ENCODE measurements around the gene DOCK8. TPM values are rescaled to one million over a fixed set of nuclear protein-coding genes. Genes with fewer than 3 reads are reported as not detected.

DOCK8 gene
- total and polyA plus RNA-seq, 2 of the 13 experiments (the other 11 are each of a cell fraction or from before 2014, with no cell fraction given) = 0.28 to 0.38 TPM

- in situ Hi-C loops (cut with HindIII; ENCODE audit: extremely low pct_ligation_motif_present, low pct_unique_long_range_greater_than_20kb) = no loop called here
- no peak overlapping the region for H3K4me3 ChIP-seq (replicated peaks in 1 of 3; ENCODE audit: insufficient read depth in 1 of 3, low read depth in 2 of 3, low read length in 3 of 3)
- no peak overlapping the region for H2AFZ ChIP-seq (ENCODE audit: low read length)
- H3K9ac ChIP-seq (ENCODE audit: insufficient read depth, low read depth, low read length) = no peak overlapping the region
- no peaks in the 10 kb centered on the region for H4K20me1 ChIP-seq (ENCODE audit: insufficient read depth, low read length)
- ChIA-PET POLR2A (no interaction called here), CTCF (ENCODE audit: low intra/inter-chr PET ratio, low total read pairs) (no interaction called here)
- DNase-seq (ENCODE audit: low spot score) (no peak), FAIRE-seq (no peak), ATAC-seq (no peak)
- H3K36me3 ChIP-seq (replicated peaks in 1 of 2; ENCODE audit: control insufficient read depth in 1 of 2, insufficient read depth in 2 of 2, low read length in 2 of 2) = no peaks in the 10 kb centered on the region
- TF ChIP-seq SPEN (CRISPR knock-in tag; IDR thresholded peaks at IDR 0.05; ENCODE audit: low read depth) = no peak
- no peak for TF ChIP-seq ZNF143 (CRISPR knock-in tag; IDR thresholded peaks at IDR 0.05)
- TF ChIP-seq ZNF639 (CRISPR knock-in tag; conservative IDR thresholded peaks at IDR 0.05) = no peak
- TF ChIP-seq FOXM1 (CRISPR knock-in tag; IDR thresholded peaks at IDR 0.05) = no peak
- no peak for TF ChIP-seq ZNF232 (CRISPR knock-in tag; IDR thresholded peaks at IDR 0.05; ENCODE audit: borderline replicate concordance)
- TF ChIP-seq SP2 (CRISPR knock-in tag; IDR thresholded peaks at IDR 0.05) = no peak
- TF ChIP-seq ZBTB42 (CRISPR knock-in tag; IDR thresholded peaks at IDR 0.05) = no peak
- TF ChIP-seq ZFP36L2 (CRISPR knock-in tag; IDR thresholded peaks at IDR 0.05) = no peak
- TF ChIP-seq JDP2 (CRISPR knock-in tag; IDR thresholded peaks at IDR 0.05; ENCODE audit: borderline replicate concordance) = no peak
- no peak for TF ChIP-seq ZNF30 (CRISPR knock-in tag; IDR thresholded peaks at IDR 0.05)
- no peak for TF ChIP-seq ZSCAN20 (CRISPR knock-in tag; IDR thresholded peaks at IDR 0.05; ENCODE audit: borderline replicate concordance)
- no peak for TF ChIP-seq SP4 (CRISPR knock-in tag; IDR thresholded peaks at IDR 0.05)
- TF ChIP-seq NKX3-1 (CRISPR knock-in tag; IDR thresholded peaks at IDR 0.05) = no peak
- TF ChIP-seq ZNF770 (CRISPR knock-in tag; IDR thresholded peaks at IDR 0.05) = no peak
- no peak for TF ChIP-seq ZNF296 (CRISPR knock-in tag; conservative IDR thresholded peaks at IDR 0.05)
- no peak for TF ChIP-seq MTA3 (CRISPR knock-in tag; IDR thresholded peaks at IDR 0.05)
- TF ChIP-seq ZSCAN29 (CRISPR knock-in tag; conservative IDR thresholded peaks at IDR 0.05) = no peak
- TF ChIP-seq RFXANK (CRISPR knock-in tag; IDR thresholded peaks at IDR 0.05) = no peak
- no peak for TF ChIP-seq PAF1 (CRISPR knock-in tag; IDR thresholded peaks at IDR 0.05)
- no peak overlapping the region for H3K4me2 ChIP-seq (ENCODE audit: low read depth, low read length)
- no peaks in the 10 kb centered on the region for H3K27me3 ChIP-seq (ENCODE audit: control insufficient read depth in 1 of 2, insufficient read depth in 2 of 2, low read length in 2 of 2)
- intact Hi-C loops (cut with micrococcal nuclease; ENCODE audit: unreplicated experiment) = no loop called here
- H3K79me2 ChIP-seq (ENCODE audit: insufficient read depth, low read length) = no peaks in the 10 kb centered on the region
- no TSS peak for BruUV-seq (replicated peaks)
- no peaks in the 10 kb centered on the region for H3K4me1 ChIP-seq (ENCODE audit: insufficient read depth, low read length)
- WGBS (ENCODE audit: low lambda C conversion rate) = 72% methylated on average over 5 of the region's 5 CpGs
- no peaks in the 10 kb centered on the region for H3K9me3 ChIP-seq (ENCODE audit: low read length)
- no peak overlapping the region for H3K27ac ChIP-seq (ENCODE audit: extremely low read length, insufficient read depth, low read length)
Measured at GRCh38 chr9:251398-251797, 36.7 kb downstream of the DOCK8 start.
